Upper lobe of left lung (tissue), 4 donors: ENCODE results near the gene PTPRN2.

ENCODE experiments used
- POLR2A ChIP-seq, 4 donors: fragments of 450-650 bp; IDR thresholded peaks; one replicate each; pipeline ENCODE4 v1.5.1; 2016 to 2017; ENCODE audit warnings: antibody characterized with exemption in 4 of 4, mild to moderate bottlenecking in 2 of 4
- TF ChIP-seq, protein P1 (sequence below), 6 experiments: fragments of 450-650 bp in 4 of 6; fragments of 200-600 bp in 2 of 6; sonication (generic) in 2 of 6; IDR thresholded peaks; one replicate each; pipeline ENCODE4 v1.5.1; 2016 to 2019; ENCODE audit warnings: antibody characterized with exemption in 6 of 6

DNA sequence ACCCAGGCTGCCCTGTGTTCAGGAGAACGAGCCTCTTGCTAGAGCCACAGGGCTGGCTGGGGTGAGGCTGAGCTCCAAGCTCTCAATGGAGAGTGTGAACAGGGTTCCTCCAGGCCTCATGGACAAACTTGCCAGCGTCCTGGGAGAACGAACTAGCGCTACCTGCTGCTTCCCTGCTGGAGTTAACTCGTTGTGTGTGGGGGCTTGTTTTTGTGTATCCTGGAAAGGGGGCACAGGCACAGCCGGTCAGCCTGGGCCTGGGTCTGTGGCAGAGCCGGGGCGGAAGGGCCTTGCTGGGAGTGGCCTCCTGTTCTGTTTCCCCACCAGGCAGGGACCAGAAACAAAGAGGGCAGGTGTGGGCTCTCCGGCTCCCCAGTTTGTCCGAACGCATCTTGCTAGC lies 991.6 kb downstream of the PTPRN2 start:
- TF ChIP-seq, protein P1, sequence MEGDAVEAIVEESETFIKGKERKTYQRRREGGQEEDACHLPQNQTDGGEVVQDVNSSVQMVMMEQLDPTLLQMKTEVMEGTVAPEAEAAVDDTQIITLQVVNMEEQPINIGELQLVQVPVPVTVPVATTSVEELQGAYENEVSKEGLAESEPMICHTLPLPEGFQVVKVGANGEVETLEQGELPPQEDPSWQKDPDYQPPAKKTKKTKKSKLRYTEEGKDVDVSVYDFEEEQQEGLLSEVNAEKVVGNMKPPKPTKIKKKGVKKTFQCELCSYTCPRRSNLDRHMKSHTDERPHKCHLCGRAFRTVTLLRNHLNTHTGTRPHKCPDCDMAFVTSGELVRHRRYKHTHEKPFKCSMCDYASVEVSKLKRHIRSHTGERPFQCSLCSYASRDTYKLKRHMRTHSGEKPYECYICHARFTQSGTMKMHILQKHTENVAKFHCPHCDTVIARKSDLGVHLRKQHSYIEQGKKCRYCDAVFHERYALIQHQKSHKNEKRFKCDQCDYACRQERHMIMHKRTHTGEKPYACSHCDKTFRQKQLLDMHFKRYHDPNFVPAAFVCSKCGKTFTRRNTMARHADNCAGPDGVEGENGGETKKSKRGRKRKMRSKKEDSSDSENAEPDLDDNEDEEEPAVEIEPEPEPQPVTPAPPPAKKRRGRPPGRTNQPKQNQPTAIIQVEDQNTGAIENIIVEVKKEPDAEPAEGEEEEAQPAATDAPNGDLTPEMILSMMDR (IDR thresholded peaks at IDR 0.05): no peak
- no peak for TF ChIP-seq POLR2A (IDR thresholded peaks at IDR 0.05)
